NT2/D1 (cell line): Measurements from ENCODE around the gene NPHS1.

Experiments used
- DNase-seq: peaks from one replicate; pipeline ENCODE4 v3.0.0-alpha.2; 2011; ENCODE audit warnings: low read depth, low spot score
- H3K27me3 ChIP-seq: 2 replicates; pipeline ENCODE4 v1.6.0; 2011; ENCODE audit warnings: mild to moderate bottlenecking; ENCODE audit not compliant: insufficient read length, insufficient read depth
- H3K36me3 ChIP-seq: 2 replicates; pipeline ENCODE4 v1.6.1; 2011; ENCODE audit warnings: mild to moderate bottlenecking, low read length, mixed read lengths; ENCODE audit not compliant: insufficient read depth, insufficient read length
- H3K4me1 ChIP-seq: 2 replicates; pipeline ENCODE4 v1.5.1; 2011; ENCODE audit not compliant: insufficient read depth, insufficient read length
- H3K4me3 ChIP-seq: 2 replicates; pipeline ENCODE4 v1.5.1; 2011; ENCODE audit warnings: low read depth; ENCODE audit not compliant: insufficient read length
- H3K9ac ChIP-seq: 2 replicates; pipeline ENCODE4 v1.6.0; 2011; ENCODE audit warnings: low read depth; ENCODE audit not compliant: insufficient read length
- H3K9me3 ChIP-seq: 2 replicates; pipeline ENCODE4 v1.5.1; 2011; ENCODE audit warnings: mild to moderate bottlenecking, low read length; ENCODE audit not compliant: insufficient read depth
- SUZ12 ChIP-seq: IDR thresholded peaks from 2 replicates; pipeline ENCODE4 v1.6.1; 2011; ENCODE audit not compliant: insufficient read length, insufficient read depth; ENCODE audit errors: extremely low read depth
- YY1 ChIP-seq: IDR thresholded peaks from 2 replicates; pipeline ENCODE4 v1.6.1; 2011; ENCODE audit not compliant: insufficient read length, insufficient read depth
- ZNF274 ChIP-seq: IDR thresholded peaks from 2 replicates; pipeline ENCODE4 v1.6.1; 2011; ENCODE audit warnings: mild to moderate bottlenecking, low read depth, low read length

NPHS1 gene

DNA sequence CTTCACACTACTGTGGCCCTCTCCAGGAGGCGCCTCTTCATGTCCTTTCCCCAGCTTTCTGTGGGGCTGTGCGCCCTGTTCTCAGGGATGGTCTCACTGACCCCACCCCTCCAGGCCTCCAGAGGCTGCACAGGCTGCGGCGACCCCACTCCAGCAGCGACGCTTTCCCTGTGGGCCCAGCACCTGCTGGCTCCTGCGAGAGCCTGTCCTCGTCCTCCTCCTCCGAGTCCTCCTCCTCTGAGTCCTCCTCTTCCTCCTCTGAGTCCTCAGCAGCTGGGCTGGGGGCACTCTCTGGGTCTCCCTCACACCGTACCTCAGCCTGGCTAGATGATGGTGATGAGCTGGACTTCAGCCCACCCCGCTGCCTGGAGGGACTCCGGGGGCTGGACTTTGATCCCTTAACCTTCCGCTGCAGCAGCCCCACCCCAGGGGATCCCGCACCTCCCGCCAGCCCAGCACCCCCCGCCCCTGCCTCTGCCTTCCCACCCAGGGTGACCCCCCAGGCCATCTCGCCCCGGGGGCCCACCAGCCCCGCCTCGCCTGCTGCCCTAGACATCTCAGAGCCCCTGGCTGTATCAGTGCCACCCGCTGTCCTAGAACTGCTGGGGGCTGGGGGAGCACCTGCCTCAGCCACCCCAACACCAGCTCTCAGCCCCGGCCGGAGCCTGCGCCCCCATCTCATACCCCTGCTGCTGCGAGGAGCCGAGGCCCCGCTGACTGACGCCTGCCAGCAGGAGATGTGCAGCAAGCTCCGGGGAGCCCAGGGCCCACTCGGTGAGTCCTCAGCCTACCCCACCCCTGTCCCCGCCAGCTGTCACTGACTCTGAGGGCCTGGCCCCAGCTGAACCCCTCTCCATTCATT lies 65.8 kb downstream of the NPHS1 start:
- DNase-seq = no peak

DNA sequence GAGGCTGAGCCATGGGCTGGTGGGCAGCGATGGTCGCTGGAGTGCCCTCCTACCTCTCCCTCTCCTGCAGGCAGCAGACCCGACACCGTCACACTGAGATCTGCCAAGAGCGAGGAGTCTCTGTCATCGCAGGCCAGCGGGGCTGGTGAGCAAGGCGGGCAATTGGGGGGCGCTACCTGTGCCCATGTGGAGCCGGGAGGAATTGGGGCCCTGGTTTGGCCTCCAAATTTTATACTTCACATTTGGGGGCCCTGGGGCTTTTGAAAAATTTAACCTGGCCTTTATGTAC lies 67.0 kb downstream of the NPHS1 start:
- H3K4me1 ChIP-seq = peaks cover 22% of the 10 kb centered on the region
- no peak for DNase-seq
- H3K4me3 ChIP-seq = peak overlapping the region; percentile 32
- H3K9me3 ChIP-seq = no peaks in the 10 kb centered on the region
- peak overlapping the region; percentile 74 for H3K9ac ChIP-seq
- TF ChIP-seq YY1 (no peak), SUZ12 (no peak), ZNF274 (no peak)
- H3K36me3 ChIP-seq = no peaks in the 10 kb centered on the region
- no peaks in the 10 kb centered on the region for H3K27me3 ChIP-seq

More for the DNA sequence above, 65.8 kb downstream of the NPHS1 start:
- no peak overlapping the region for H3K9ac ChIP-seq
- no peak overlapping the region for H3K4me3 ChIP-seq
- TF ChIP-seq YY1 = no peak
- no peak for TF ChIP-seq SUZ12
- no peak for TF ChIP-seq ZNF274
- H3K27me3 ChIP-seq = no peaks in the 10 kb centered on the region
- H3K36me3 ChIP-seq = no peaks in the 10 kb centered on the region
- H3K9me3 ChIP-seq = no peaks in the 10 kb centered on the region
- peaks cover 23% of the 10 kb centered on the region for H3K4me1 ChIP-seq

DNA sequence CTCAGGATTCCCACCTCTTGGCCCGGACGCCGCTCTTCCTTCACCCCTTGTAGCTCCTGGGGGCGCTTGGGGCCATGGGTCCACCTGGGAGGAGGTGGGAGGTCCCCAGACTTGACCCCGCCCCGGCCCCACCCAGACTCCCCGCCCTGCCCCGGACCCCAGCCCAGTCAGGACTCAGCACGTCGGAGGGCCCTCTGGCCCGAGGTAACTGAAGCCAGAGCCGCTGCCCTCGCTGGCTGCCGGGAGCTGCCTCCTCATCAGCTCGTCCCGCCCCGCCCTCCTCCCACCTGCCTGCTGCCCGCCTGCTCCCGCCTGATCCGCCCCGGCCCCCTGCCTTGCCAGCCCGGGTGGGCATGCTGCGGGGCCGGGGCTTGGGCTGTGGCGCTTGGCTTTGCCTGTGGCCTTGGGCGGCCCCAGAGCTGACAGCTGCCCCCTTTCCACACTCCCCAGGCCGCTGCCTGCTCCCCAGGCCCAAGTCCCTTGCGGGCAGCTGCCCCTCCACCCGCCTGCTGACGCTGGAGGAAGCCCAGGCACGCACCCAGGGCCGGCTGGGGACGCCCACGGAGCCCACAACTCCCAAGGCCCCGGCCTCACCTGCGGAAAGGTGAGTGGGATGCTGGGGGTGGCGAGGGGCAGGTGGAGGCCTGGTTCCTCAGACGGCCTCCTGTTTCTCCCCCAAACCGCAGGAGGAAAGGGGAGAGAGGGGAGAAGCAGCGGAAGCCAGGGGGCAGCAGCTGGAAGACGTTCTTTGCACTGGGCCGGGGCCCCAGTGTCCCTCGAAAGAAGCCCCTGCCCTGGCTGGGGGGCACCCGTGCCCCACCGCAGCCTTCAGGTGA lies 67.6 kb downstream of the NPHS1 start:
- Histone ChIP-seq H3K9me3 (no peaks in the 10 kb centered on the region), H3K4me3 (peak overlapping the region; percentile 32), H3K27me3 (no peaks in the 10 kb centered on the region), H3K36me3 (no peaks in the 10 kb centered on the region), H3K9ac (peak overlapping the region; percentile 74), H3K4me1 (peaks cover 21% of the 10 kb centered on the region)
- no peak for TF ChIP-seq ZNF274
- no peak for TF ChIP-seq YY1
- no peak for TF ChIP-seq SUZ12
- no peak for DNase-seq

DNA sequence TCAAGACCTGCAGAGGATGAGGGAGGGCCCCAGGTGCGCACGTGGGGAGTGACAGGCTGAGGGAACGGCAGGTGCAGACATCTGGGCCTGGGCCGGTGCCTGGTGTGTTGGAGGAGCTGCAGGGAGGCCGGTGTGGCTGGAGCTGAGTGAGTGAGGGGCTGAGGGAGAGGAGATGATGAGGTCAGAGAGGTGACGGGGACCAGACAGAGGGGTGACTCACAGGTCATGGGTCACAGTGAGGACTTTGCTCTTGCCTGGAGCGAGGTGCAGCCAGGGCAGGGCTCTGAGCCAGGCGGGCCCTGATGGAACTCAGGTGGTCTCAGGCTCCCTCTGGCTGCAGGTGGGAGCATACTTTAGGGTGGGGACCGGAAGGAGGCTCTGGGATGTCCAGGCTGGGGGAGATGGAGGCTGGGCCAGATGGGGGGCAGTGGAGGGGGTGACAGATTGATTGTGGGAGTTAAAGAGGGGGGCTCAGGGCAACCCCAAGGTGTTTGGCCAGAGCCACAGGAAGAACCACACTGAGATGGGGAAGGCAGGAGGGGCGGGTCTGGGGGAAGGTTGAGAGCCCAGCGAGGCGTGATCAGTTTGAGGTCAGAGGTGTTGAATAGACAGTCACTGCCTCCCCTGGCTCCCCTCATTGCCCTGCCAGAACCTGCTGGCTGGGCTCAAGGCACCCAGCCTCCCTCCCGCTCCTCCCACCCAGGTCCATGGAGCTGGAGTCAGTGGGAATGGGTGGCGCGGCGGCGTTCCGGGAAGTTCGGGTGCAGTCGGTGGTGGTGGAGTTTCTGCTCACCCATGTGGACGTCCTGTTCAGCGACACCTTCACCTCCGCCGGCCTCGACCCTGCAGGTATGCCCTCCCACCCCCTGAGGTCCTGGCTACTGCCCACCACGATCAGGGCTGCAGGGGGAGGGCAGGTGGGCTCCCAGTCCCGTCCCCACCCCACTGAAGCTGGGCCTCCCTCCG lies 68.6 kb downstream of the NPHS1 start:
- no peak for DNase-seq
- no peak for TF ChIP-seq ZNF274
- no peak for TF ChIP-seq YY1
- no peak for TF ChIP-seq SUZ12
- Histone ChIP-seq H3K4me3 (no peak overlapping the region), H3K4me1 (peaks cover 16% of the 10 kb centered on the region), H3K9ac (no peak overlapping the region), H3K9me3 (no peaks in the 10 kb centered on the region), H3K36me3 (no peaks in the 10 kb centered on the region), H3K27me3 (no peaks in the 10 kb centered on the region)

DNA sequence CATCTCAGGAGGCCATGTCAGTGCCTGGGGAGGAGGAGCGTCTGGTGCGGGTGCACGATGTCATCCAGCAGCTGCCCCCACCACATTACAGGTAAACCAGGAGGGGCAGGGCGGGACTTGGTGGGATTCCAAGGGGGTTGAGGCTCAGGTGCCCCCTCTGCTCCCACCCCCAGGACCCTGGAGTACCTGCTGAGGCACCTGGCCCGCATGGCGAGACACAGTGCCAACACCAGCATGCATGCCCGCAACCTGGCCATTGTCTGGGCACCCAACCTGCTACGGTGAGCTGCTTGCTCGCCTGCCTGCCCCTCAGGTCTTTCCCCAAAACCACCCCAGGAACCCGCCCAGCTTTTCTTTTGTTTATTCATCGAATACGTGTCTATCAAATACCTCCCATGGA lies 69.7 kb downstream of the NPHS1 start:
- no peaks in the 10 kb centered on the region for H3K9me3 ChIP-seq
- H3K4me1 ChIP-seq = peaks cover 20% of the 10 kb centered on the region
- H3K36me3 ChIP-seq = no peaks in the 10 kb centered on the region
- no peak for DNase-seq
- TF ChIP-seq YY1 (no peak), ZNF274 (no peak), SUZ12 (no peak)
- no peak overlapping the region for H3K9ac ChIP-seq
- no peak overlapping the region for H3K4me3 ChIP-seq
- H3K27me3 ChIP-seq = peaks cover 12% of the 10 kb centered on the region

DNA sequence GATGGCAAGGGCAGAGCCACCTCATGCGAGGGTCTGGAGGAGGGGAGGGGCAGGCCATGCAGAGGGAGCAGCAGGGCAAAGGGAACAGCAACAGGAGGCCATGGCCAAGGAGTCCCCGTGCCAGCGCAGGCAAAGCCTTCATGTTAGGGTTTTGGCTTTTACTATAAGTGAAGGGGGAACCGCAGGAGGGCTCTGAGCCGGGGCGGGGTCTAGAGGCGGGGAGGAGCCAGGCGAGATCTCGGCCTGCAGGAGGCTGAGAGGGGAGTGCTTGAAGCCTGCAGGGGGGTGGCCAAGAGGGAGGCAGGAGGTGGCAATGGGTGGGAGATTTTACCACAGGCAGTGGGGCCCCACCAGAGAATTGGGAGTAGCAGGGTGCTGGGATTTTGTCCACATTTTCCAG lies 70.7 kb downstream of the NPHS1 start:
- H3K4me1 ChIP-seq = peaks cover 21% of the 10 kb centered on the region
- H3K36me3 ChIP-seq = no peaks in the 10 kb centered on the region
- H3K9ac ChIP-seq = peak overlapping the region; percentile 18

More for the DNA sequence above, 70.7 kb downstream of the NPHS1 start:
- Histone ChIP-seq H3K27me3 (peaks cover 15% of the 10 kb centered on the region), H3K4me3 (no peak overlapping the region), H3K9me3 (no peaks in the 10 kb centered on the region)
- DNase-seq = no peak
- TF ChIP-seq ZNF274 (no peak), YY1 (no peak), SUZ12 (no peak)
